Adrenal gland (tissue), 12 donors: ENCODE results near the gene ANKRD44. TPM values are rescaled to one million over a fixed set of nuclear protein-coding genes. Genes with fewer than 3 reads are reported as not detected.
"Not testable (repeated sequence)": the region's sequence is repeated elsewhere in the genome, so short reads cannot be mapped to it uniquely, and the experiment has no call there.

Experiments
- DNase-seq, 7 donors: peaks; one replicate each; pipeline ENCODE4 v3.0.0-alpha.2; 2019 to 2020
- H3K27ac ChIP-seq, 5 donors: fragments of 200-600 bp; sonication (generic) in 4 of 5; 1 replicate in 3 of 5; 2 replicates in 2 of 5; pipeline versions ENCODE4 v1.5.1 to v1.8.0; 2016 to 2020; ENCODE audit warnings: mild to moderate bottlenecking in 1 of 5
- H3K27me3 ChIP-seq: fragments of 200-600 bp; 2 replicates; pipeline ENCODE4 v1.8.0; 2021
- H3K36me3 ChIP-seq, 2 donors: fragments of 200-600 bp; replicated peaks in 1 of 2; 1 replicate in 1 of 2; 2 replicates in 1 of 2; pipeline versions ENCODE4 v1.5.1 to v1.8.0; 2018 to 2022
- H3K4me1 ChIP-seq, 2 donors: fragments of 200-600 bp; replicated peaks in 1 of 2; 1 replicate in 1 of 2; 2 replicates in 1 of 2; pipeline versions ENCODE4 v1.5.1 to v1.8.0; 2018 to 2021
- H3K4me3 ChIP-seq, 4 donors: fragments of 200-600 bp; sonication (generic) in 3 of 4; one replicate each; pipeline ENCODE4 v1.5.1; 2016 to 2018
- H3K9me3 ChIP-seq, 3 donors: fragments of 200-600 bp; sonication (generic) in 1 of 3; replicated peaks in 1 of 3; 1 replicate in 2 of 3; 2 replicates in 1 of 3; pipeline versions ENCODE4 v1.5.1 to v1.8.0; 2016 to 2021
- CTCF ChIP-seq, 6 experiments: fragments of 450-650 bp in 4 of 6; fragments of 200-600 bp in 2 of 6; sonication (generic) in 1 of 6; IDR thresholded peaks; 1 replicate in 5 of 6; 2 replicates in 1 of 6; pipeline versions ENCODE4 v1.5.1 to v1.8.0; 2016 to 2021; ENCODE audit warnings: antibody characterized with exemption in 6 of 6, mild to moderate bottlenecking in 2 of 6, moderate library complexity in 1 of 6
- POLR2A ChIP-seq, 2 donors: fragments of 450-650 bp; IDR thresholded peaks; one replicate each; pipeline ENCODE4 v1.6.1; 2017; ENCODE audit warnings: antibody characterized with exemption in 2 of 2, mild to moderate bottlenecking in 2 of 2, moderate library complexity in 1 of 2
- WGBS, 4 donors: extraction: QIAGEN DNeasy Blood & Tissue Kit in 2 of 4; methylation state at CpG; one replicate each; pipeline versions ENCODE4 v1.1.5 to v1.1.7; 2013 to 2017; 5-methylcytosine and 5-hydroxymethylcytosine counted together
- intact Hi-C, 2 donors: fragments of 100-400 bp; cut with DNase I; formaldehyde crosslinking; loops; one replicate each; pipeline versions ENCODE4 v1.14.1 to v1.15.0; 2022 to 2023
- polyA plus RNA-seq, 3 donors: library from polyadenylated mRNA; stranded (reverse); fragments of 200-250 nt in 2 of 3; fragments of 350-450 nt in 1 of 3; fragmentation: Illumina TruSeq in 1 of 3; extraction: RNeasy Lipid Tissue Mini Kit (QIAGEN cat#74804) in 1 of 3; gene quantifications; one replicate each; pipeline ENCODE4 v1.2.3, GENCODE V29; 2013 to 2014
- total RNA-seq, 9 donors: library from RNA; depleted of rRNA in 4 of 9; stranded (reverse); fragments of >200 nt in 4 of 9; fragments of 120-200 nt in 1 of 9; fragmentation: NEBNext Ultra II Directional in 1 of 9; extraction: Animal tissue kit (Norgen Biotek cat#: 25700) in 1 of 9; gene quantifications; one replicate each; pipeline versions ENCODE4 v1.1.0 to v1.2.4, GENCODE V29; 2013 to 2023
- donor health status: healthy with polysubstance abuse.
- donor health status: Bipolar disorder and iron deficiency.
- donor health status: DM: yes; HTN: yes; CAD: no.
- donor health status: DM: no; HTN: no; CAD: no.
- donor health status: DM: no; HTN: no; CAD: no.
- donor health status: DM: yes; HTN: yes; CAD: no.

Gene ANKRD44
- total and polyA plus RNA-seq, 12 donors = 3.8 to 40.2 (median 21.3) TPM

GRCh38 chr2:197297266-197297665 lies 13.3 kb downstream of the ANKRD44 start:
- no peaks in the 10 kb centered on the region for H3K27me3 ChIP-seq
- DNase-seq = no peak
- no peaks in the 10 kb centered on the region for H3K9me3 ChIP-seq
- peaks cover 5 to 26% of the 10 kb centered on the region in 2 donors for H3K4me1 ChIP-seq
- no peak overlapping the region for H3K4me3 ChIP-seq
- no peaks in the 10 kb centered on the region for H3K36me3 ChIP-seq
- TF ChIP-seq POLR2A (IDR thresholded peaks at IDR 0.05) = no peak
- intact Hi-C loops = no loop called here
- 87 to 92% (median 90%) methylated on average over 2 of the region's 2 CpGs for WGBS, 4 donors
- H3K27ac ChIP-seq = no peak overlapping the region

GRCh38 chr2:197296835-197297234 lies 13.7 kb downstream of the ANKRD44 start:
- intact Hi-C loops = no loop called here
- Histone ChIP-seq H3K4me3 (no peak overlapping the region), H3K4me1 (peaks cover 5 to 21% of the 10 kb centered on the region in 2 donors), H3K9me3 (no peaks in the 10 kb centered on the region), H3K27me3 (no peaks in the 10 kb centered on the region), H3K27ac (no peak overlapping the region), H3K36me3 (no peaks in the 10 kb centered on the region)
- TF ChIP-seq POLR2A (IDR thresholded peaks at IDR 0.05) (no peak), CTCF (IDR thresholded peaks at IDR 0.05) (no peak)
- 58 to 71% (median 66%) methylated on average over 2 of the region's 2 CpGs for WGBS, 4 donors
- no peak for DNase-seq

- 42 to 54% (median 51%) methylated on average over 3 of the region's 3 CpGs for WGBS, 4 donors
Observed at GRCh38 chr2:197294260-197294659, 16.3 kb downstream of the ANKRD44 start.

GRCh38 chr2:197293252-197294007 lies 17.1 kb downstream of the ANKRD44 start:
- 53 to 60% (median 55%) methylated on average over 5 of the region's 5 CpGs for WGBS, 4 donors
- no peak for DNase-seq
- no peaks in the 10 kb centered on the region for H3K36me3 ChIP-seq
- no peak for TF ChIP-seq CTCF (IDR thresholded peaks at IDR 0.05)
- no peak for TF ChIP-seq POLR2A (IDR thresholded peaks at IDR 0.05)
- H3K9me3 ChIP-seq = no peaks in the 10 kb centered on the region
- H3K4me1 ChIP-seq = peaks cover 5 to 20% of the 10 kb centered on the region in 2 donors
- peak overlapping the region in 2 of 5 donors; percentile 4 to 53 for H3K27ac ChIP-seq
- no peak overlapping the region for H3K4me3 ChIP-seq
- intact Hi-C loops = no loop called here
- no peaks in the 10 kb centered on the region for H3K27me3 ChIP-seq

More at GRCh38 chr2:197294260-197294659, 16.3 kb downstream of the ANKRD44 start:
- H3K9me3 ChIP-seq = no peaks in the 10 kb centered on the region
- peak overlapping the region in 2 of 5 donors; percentile 18 to 53 for H3K27ac ChIP-seq
- H3K27me3 ChIP-seq = no peaks in the 10 kb centered on the region
- H3K36me3 ChIP-seq = no peaks in the 10 kb centered on the region
- intact Hi-C loops = no loop called here
- no peak for TF ChIP-seq CTCF (IDR thresholded peaks at IDR 0.05)
- TF ChIP-seq POLR2A (IDR thresholded peaks at IDR 0.05) = no peak
- no peak for DNase-seq
- H3K4me3 ChIP-seq = no peak overlapping the region
- peaks cover 5 to 20% of the 10 kb centered on the region in 2 donors for H3K4me1 ChIP-seq

- intact Hi-C loops = no loop called here
- H3K27ac ChIP-seq = peak overlapping the region in 1 of 5 donors; percentile 53
- no peaks in the 10 kb centered on the region for H3K9me3 ChIP-seq
- no peak for DNase-seq
- no peaks in the 10 kb centered on the region for H3K27me3 ChIP-seq
- 93 to 98% (median 93%) methylated on average over 2 of the region's 2 CpGs for whole genome bisulfite sequencing, 4 donors
- no peak overlapping the region for H3K4me3 ChIP-seq
- H3K4me1 ChIP-seq = peaks cover 5 to 21% of the 10 kb centered on the region in 2 donors
- H3K36me3 ChIP-seq = no peaks in the 10 kb centered on the region
- TF ChIP-seq POLR2A (IDR thresholded peaks at IDR 0.05) (no peak), CTCF (IDR thresholded peaks at IDR 0.05) (no peak)
Observed at GRCh38 chr2:197292619-197293018, 18.0 kb downstream of the ANKRD44 start.

- intact Hi-C loops, H3K4me3 ChIP-seq, H3K9me3 ChIP-seq, H3K27me3 ChIP-seq, H3K36me3 ChIP-seq, DNase-seq: not testable (repeated sequence)
- peaks cover 5 to 11% of the 10 kb centered on the region in 2 donors for H3K4me1 ChIP-seq
- peak overlapping the region in 2 of 5 donors; percentile 53 to 55 for H3K27ac ChIP-seq
- WGBS, 4 donors = 87 to 94% (median 90%) methylated on average over 7 of the region's 7 CpGs
Observed at GRCh38 chr2:197287596-197287932, 23.0 kb downstream of the ANKRD44 start.
